NCI-H1417 treated with DMSO at 0.1 percent for 48 hours (cell line): Measurements from ENCODE around the gene PLP1.
"Not testable (repeated sequence)": the region's sequence is repeated elsewhere in the genome, so short reads cannot be mapped to it uniquely, and the experiment has no call there.

Experiments
- DNase-seq: peaks from one replicate; lab custom pipeline; 2025; lab: John Stamatoyannopoulos, UW

PLP1 gene, protein sequence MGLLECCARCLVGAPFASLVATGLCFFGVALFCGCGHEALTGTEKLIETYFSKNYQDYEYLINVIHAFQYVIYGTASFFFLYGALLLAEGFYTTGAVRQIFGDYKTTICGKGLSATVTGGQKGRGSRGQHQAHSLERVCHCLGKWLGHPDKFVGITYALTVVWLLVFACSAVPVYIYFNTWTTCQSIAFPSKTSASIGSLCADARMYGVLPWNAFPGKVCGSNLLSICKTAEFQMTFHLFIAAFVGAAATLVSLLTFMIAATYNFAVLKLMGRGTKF

GRCh38 chrX:103776546-103776945, at the start of gene PLP1:
TSS of gene PLP1 (plus strand) at chrX:103776840. CDS start at chrX:103776996, 156 bp downstream.
- no peak for DNase-seq

GRCh38 chrX:103727115-103727514, 49.5 kb upstream of the PLP1 start:
- DNase-seq = no peak

GRCh38 chrX:103729015-103729414, 47.6 kb upstream of the PLP1 start:
- no peak for DNase-seq

DNA sequence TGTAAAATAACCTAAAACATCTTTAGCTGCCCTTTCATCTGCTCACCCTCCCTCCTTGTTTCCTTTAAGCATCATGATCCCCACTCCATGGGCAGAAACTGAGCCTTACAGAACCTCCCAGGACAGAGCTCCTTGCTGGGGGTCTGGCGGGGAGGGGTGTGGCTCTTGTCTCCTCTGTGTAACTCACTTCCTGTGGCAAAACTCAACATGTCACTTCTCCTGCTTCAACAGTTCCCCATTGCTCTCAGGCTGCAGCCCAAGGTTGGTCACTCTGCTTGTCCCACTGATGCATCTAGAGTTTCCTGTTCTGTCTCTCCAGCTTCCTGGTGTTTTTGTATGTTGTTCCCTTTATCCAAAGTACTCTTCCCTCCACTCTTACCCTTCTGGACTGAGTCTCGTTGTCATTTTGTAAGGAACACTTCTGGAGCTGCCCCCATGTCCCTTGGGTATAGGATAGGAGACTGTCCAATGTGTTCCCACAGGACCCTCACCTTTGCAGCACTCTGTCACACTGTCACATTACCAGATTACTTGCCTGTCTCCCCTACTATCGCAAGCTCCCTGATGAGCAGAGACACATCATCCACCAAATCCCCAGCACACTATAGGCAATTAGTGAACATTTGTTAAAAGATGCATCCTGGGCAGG, 46.4 kb upstream of the PLP1 start:
- no peak for DNase-seq

DNA sequence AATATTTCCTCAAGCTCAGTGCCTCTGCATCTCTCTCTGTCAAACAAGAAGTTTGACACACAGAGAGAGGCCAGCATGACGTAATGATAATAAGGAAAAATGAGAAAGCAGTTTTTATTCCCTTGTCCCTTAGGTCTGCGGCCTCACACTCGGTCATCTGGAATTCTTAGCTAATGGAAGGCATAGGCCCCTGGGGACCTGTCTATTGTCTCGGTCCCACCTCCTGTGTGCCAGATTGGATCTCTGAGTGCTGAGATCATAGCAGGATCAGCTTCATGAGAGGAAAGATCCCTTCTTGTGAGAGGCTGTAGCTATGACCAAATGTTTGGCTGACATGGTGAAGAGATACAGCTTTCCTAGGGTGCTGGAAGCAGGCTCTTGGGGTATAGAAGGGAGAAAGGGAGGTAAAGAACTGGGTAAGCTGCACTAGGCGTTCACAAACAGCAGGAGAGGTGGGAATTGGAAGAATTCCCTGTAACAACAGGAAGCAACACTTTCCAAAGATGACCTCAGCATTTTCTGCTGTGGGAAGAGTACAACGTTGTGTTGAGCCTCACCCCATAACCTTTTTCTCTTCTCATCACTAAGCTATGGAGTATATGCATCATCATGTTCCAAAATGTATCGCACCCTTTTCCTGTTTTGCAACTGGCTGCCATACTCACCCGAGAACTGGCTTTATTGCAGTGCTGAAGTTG, 45.7 kb upstream of the PLP1 start:
- no peak for DNase-seq

DNA sequence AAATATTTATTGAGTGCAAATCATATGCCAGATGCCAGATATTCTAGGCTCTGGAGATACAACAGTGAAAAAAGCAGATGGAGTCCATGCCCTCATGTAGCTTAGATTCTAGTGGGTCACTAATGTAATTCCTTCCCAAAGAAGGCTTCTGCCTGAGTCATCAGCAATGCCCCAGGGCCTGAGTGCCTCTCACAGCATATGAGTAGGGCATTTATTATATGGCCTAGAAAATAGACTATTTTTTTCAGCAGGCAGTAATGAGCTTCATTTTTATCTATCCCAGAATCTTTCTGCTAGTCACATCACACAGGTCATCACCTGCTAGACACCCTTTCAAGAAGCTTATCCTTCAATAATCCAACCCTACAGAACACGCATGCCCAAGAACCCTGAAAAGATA, 43.6 kb upstream of the PLP1 start:
- DNase-seq = no peak

DNA sequence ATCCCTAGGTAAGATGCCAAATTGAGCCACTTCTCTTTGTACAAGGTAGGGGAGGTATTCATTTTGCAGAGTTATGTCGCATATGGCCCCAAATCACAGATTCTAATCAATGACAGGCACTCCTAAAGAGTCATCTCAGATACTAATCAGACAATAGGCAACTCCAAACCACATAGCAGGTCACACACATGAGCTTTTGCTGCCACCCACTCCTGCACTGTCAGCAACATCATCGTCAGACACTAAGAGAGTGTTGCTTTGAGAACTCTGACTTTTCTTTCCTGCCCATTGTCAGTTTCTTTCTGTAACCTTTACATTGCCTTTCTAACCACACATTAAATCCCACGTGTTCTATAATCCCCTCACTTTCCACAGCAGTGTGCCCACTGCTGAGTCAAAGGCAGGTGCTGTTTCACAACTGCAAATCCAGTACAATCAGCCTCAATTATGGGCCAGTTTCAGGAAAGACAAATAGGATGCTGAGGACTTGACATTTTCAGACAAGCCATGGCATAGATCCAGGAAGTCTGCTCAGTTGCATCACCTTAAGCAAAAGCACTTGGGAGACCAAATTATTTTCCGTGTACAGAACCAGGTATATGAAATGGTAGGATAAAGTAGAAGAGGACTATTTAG, 42.4 kb upstream of the PLP1 start:
- peak; percentile 25 for DNase-seq

DNA sequence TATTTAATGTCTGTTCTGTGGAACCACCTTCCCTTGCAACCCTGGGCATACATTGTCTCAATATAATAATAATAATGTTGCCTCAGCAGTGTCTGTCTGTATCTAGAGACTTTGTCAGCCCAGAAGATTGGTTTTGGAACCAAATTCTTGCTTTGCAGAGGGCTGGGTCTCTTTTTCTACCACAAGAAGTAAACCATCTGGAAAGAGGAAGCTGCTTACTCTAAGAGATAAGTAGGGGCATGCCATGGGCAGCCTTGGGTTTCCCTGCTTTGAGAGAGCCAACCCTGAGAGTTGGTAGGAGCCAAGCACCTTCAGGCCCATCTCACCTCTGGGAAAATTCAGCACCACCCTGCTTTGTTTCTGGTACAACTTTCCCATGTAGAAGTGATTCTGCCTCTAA, 38.9 kb upstream of the PLP1 start:
- DNase-seq = no peak

GRCh38 chrX:103739421-103739820, 37.2 kb upstream of the PLP1 start:
- no peak for DNase-seq

GRCh38 chrX:103741879-103742278, 34.8 kb upstream of the PLP1 start:
- no peak for DNase-seq

- DNase-seq = no peak
Observed at GRCh38 chrX:103742339-103742738, 34.3 kb upstream of the PLP1 start.

DNA sequence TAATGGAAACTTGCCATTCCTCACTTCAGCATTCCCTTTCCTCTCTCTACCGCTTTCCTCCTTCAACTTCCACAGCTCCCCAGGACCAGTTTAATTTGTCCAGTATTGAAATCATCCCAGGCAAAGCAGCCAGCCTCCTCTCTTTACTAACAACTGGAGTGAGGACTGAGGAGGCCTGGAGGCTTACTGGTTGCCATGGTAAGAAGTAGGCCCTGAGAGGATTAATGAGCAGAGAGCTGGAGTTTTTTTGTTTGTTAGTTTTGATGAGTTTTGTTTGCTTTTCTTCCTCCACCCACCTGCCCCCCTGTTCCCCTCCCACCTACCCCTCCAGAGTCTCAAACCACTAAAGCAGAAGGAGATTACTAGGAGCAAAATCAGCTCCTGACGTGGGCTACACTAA, 29.5 kb upstream of the PLP1 start:
- DNase-seq = no peak

DNA sequence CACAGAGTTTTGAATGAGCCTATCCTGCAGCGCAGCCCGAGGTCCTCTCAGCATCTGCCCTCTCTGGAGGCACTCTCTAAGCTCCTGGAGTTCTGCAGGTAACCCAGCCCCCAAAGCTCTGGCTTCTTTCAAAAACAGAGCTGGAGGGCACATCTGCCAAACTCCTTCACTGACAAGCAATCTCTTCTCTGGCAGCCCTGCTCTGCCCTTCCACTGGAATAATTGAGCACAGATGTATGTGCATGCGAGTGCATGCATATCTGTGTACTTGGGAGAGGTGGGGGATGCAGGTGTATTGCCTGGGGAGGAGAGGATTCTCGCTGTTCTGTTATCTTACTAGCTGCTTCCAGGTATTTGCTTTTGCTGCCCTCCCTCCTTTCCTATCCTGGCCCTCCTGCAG, 22.2 kb upstream of the PLP1 start:
- DNase-seq = no peak

- DNase-seq = no peak
Observed at GRCh38 chrX:103756736-103757135, 19.9 kb upstream of the PLP1 start.

DNA sequence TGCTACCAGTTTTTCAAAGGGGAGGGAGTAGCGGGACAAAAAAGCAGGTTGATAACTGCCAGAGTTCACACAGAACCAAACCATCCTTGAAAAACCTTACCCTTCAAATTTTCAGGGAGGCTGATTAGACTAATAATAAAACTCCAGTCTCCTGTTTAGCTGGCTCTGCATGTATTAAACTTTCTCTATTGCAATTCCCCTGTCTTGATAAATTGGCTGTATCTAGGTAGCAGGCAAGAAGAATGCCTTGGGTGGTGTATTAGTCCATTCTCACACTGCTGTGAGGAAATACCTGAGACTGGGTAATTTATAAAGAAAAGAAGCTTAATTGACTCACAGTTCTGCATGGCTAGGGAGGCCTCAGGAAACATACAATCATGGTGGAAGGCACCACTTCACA, 18.1 kb upstream of the PLP1 start:
- DNase-seq = no peak

DNA sequence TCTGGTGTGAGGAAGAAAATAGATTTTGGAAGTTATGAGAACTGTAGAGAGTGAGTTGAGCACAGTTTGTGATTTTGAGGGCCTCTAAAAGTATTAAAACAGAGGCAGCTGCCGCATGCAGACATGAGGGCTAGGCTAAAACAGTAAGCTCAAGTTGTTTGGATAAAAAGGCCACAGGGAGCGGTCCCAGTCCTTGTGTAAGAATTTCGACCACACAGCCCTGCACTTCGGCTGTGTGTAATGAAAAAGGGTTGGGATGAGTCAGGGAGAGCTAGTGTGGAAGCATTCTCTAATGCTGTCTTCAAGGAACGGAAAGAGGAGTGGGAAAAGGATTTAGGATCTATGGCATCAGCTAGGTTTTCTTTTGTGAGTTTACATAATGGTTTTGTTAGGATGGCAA, 13.1 kb upstream of the PLP1 start:
- not testable (repeated sequence) for DNase-seq

- DNase-seq = not testable (repeated sequence)
Observed at GRCh38 chrX:103766813-103767555, 9.7 kb upstream of the PLP1 start.

DNA sequence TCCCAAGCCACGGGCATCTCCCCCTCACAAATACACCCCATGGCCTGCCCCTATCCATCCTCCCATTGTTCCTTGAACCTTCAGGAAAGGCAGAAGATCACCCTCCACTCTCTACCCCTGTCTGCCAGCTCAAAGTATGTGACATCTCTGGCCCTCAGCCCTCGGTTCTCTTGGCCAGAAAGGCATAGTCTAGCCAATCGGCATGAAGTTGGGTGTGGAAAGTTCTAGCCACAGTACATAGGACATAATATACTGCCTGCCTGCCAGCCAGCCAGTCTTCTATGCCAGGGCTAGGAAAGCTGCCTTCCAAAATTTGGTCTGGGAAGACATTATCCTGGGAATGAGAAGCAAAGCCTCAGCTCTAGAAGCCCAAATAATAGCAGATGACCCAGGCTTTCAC, 3.2 kb upstream of the PLP1 start:
- DNase-seq = no peak

- DNase-seq = no peak
Observed at GRCh38 chrX:103774070-103774642, 2.5 kb upstream of the PLP1 start.

DNA sequence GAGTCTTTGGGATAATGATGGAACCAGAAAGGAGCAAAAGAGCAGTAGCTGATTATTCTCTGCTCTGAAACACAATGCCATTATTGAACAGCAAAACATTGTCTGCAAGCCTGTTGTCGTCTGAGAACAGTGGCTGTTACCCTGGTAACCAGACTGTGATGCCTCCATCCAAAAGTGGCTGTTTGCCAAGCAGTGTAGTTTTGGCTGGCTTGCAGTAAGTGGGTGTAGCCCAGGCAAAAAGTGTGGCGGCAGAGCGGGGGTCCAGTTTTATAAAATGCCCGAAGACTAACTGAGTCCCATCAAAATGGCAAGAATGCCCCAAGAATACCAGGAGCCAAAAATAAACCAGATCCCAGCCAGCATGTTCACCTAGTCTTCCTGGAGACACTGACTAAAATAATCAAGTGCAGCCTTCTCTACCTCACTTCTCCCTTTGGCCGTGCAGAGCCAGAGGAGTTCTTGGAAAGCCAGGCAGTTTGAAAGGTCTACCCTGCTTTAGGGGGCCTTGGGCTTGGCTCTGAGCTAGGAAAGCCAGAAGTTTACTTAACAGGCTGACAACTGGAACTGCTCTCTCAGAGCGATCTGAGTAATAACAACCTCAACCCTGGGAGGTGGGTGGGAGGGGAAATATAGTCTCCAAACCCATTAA, 2.6 kb downstream of the PLP1 start:
- peak; percentile 22 for DNase-seq

GRCh38 chrX:103780336-103781061, 3.9 kb downstream of the PLP1 start:
- DNase-seq = no peak
